ENCODE results near the gene WIZ. TPM values are rescaled to one million over a fixed set of nuclear protein-coding genes. Genes with fewer than 3 reads are reported as not detected.

WIZ gene
- total and polyA plus RNA-seq, 4 donors: 8.0 to 41.4 (median 30.7) TPM

DNA sequence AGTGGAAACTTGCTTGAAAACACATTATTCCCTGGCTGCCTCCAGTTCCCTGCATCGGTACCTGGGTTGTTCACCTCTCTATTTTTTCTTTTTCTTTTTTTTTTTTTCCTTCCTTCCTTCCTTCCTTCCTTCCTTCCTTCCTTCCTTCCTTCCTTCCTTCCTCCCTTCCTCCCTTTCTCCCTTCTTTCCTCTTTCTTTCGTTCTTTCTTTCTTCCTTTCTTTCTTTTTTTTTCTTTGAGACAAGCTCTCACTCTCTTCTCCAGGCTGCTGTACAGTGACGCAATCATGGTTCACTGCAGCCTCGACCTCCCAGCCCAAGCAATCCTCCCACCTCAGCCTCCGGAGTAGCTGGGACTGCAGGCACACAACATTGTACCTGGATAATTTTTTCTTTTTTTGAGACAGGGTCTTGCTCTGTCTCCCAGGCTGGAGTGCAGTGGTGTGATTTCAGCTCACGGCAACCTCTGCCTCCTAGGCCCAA is 18.0 kb upstream of the WIZ start:
- intact Hi-C loops (cut with DNase I): no loop called here
- Histone ChIP-seq H3K27me3 (ENCODE audit: control insufficient read depth in 1 of 2, insufficient read depth in 2 of 2, low read length in 1 of 2) (no peaks in the 10 kb centered on the region), H3K36me3 (ENCODE audit: control insufficient read depth in 1 of 2, insufficient read depth in 2 of 2, low read length in 1 of 2) (no peaks in the 10 kb centered on the region), H3K27ac (ENCODE audit: low read depth in 1 of 2, low read length in 2 of 2) (no peak overlapping the region), H3K4me1 (ENCODE audit: control insufficient read depth in 1 of 2, insufficient read depth in 2 of 2, low read length in 2 of 2) (no peaks in the 10 kb centered on the region), H3K9me3 (ENCODE audit: control insufficient read depth, low read length) (no peaks in the 10 kb centered on the region), H3K4me3 (ENCODE audit: low read length in 2 of 2) (no peak overlapping the region)
- WGBS, 2 donors: 81 to 82% methylated on average over 6 of the region's 6 CpGs
- ATAC-seq (ENCODE audit: low FRiP score) (no peak), DNase-seq (peak in 1 of 2 donors; percentile 32)

DNA sequence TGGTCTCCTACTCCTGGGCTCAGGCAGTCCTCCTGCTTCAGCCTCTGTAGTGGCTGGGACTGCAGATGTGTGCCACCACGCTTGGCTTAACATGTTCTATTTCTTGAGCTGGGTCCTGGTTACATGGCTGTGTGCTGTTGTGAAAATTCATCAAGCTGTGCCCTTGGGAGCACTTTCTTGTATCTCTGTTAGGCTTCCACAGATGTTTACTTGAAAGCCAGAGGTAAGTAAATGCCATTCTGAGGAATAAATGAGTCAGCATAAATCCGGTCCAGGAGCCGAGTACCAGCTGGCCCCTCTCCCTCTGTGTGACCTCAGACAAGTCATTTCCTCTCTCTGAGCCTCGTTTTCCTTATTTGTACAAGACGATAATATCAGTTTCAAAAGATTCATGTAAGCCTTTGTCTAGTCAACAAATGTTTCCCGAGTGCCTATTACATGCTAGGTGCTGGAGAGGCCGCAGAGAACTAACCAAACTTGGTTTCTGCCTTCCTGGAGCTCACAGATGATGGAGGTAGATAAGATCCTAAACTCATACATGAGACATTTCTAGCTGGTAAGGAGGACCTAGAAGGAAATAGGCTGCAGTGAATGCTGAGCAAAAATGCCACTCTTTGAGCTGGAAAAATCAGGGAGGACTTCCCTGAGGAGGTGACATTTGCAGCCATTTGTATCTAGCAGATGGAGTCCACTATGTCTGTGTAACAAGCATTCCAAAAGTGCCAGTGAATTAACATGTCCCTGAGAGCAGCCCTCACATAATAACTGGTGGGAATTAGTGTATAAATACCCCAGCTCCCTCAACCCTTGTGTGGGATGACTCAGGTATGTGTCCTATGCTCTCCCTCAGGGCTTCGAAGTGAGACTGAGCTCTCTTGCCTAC is 17.3 kb upstream of the WIZ start:
- H3K4me1 ChIP-seq (ENCODE audit: control insufficient read depth in 1 of 2, insufficient read depth in 2 of 2, low read length in 2 of 2): no peaks in the 10 kb centered on the region
- H3K9me3 ChIP-seq (ENCODE audit: control insufficient read depth, low read length): no peaks in the 10 kb centered on the region
- DNase-seq: peak; percentile 16 to 32
- no peak overlapping the region for H3K4me3 ChIP-seq (ENCODE audit: low read length in 2 of 2)
- no peak for ATAC-seq (ENCODE audit: low FRiP score)
- no peak overlapping the region for H3K27ac ChIP-seq (ENCODE audit: low read depth in 1 of 2, low read length in 2 of 2)
- WGBS, 2 donors: 44 to 47% methylated on average over 8 of the region's 8 CpGs
- intact Hi-C loops (cut with DNase I): no loop called here
- no peaks in the 10 kb centered on the region for H3K27me3 ChIP-seq (ENCODE audit: control insufficient read depth in 1 of 2, insufficient read depth in 2 of 2, low read length in 1 of 2)
- H3K36me3 ChIP-seq (ENCODE audit: control insufficient read depth in 1 of 2, insufficient read depth in 2 of 2, low read length in 1 of 2): no peaks in the 10 kb centered on the region

DNA sequence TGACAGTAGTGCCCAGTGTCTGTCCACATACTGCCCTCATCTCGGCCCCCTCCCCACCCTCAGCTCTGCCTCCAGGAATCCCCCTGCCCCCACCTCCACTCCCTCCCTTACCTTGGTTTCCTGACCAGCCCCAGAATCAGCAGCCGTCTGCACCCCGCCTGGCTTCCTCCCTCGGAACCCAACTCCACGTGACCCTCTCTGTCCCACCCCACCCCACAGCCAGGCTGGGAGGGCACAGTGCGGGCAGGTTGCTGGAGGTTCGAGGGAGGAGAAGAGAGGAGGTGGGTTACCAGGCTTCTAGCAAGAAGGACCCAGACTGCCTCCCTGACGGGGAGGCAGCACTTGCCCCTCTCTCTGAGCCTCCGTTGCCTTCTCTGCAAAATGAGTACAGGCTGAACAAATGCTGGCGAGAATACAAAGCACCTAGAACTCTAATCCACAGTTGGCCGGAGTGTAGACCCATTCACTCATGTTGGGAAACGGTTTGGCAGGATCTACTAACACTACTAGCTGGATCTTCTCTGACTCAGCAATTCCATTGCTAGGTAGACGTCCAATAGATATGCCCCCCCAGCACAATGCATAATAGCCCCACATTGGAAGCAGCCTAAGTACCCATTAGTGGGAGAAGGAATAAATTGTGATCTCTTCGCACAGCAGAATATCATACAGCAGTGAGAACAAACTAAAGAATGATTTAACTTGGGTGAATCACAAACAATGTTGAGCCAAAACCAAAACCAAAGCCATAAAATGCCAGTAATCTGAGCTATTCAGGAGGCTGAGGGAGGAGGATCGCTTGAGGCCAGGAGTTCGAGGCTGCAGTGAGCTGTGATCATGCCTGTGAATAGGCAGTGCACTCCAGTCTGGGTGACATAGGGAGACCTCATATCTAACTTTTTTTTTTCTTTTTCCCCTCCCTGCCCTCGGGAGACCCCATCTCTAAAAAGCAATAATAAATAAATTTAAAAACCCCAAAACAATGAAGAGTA is 14.9 kb upstream of the WIZ start, which contains the start of gene RASAL3:
RASAL3 (minus strand) TSS at position 151 of the 992 bp plus-strand sequence. CDS start 186 bp downstream, outside the sequence.
- Histone ChIP-seq H3K36me3 (ENCODE audit: control insufficient read depth in 1 of 2, insufficient read depth in 2 of 2, low read length in 1 of 2) (no peaks in the 10 kb centered on the region), H3K4me1 (ENCODE audit: control insufficient read depth in 1 of 2, insufficient read depth in 2 of 2, low read length in 2 of 2) (no peaks in the 10 kb centered on the region), H3K4me3 (ENCODE audit: low read length in 2 of 2) (no peak within 1 kb of the TSS), H3K27ac (ENCODE audit: low read depth in 1 of 2, low read length in 2 of 2) (no peak within 1 kb of the TSS), H3K9me3 (ENCODE audit: control insufficient read depth, low read length) (no peaks in the 10 kb centered on the region), H3K27me3 (ENCODE audit: control insufficient read depth in 1 of 2, insufficient read depth in 2 of 2, low read length in 1 of 2) (no peaks in the 10 kb centered on the region)
- intact Hi-C loops (cut with DNase I): loop anchor here in 1 of 2 donors (5.0 kb wide), 1 partner anchor 88 kb away; no protein-coding TSS in a partner anchor
- ATAC-seq (ENCODE audit: low FRiP score) (no peak), DNase-seq (peak; percentile 23 to 63)
- WGBS, 2 donors: 33 to 34% methylated on average over 17 of the region's 17 CpGs

DNA sequence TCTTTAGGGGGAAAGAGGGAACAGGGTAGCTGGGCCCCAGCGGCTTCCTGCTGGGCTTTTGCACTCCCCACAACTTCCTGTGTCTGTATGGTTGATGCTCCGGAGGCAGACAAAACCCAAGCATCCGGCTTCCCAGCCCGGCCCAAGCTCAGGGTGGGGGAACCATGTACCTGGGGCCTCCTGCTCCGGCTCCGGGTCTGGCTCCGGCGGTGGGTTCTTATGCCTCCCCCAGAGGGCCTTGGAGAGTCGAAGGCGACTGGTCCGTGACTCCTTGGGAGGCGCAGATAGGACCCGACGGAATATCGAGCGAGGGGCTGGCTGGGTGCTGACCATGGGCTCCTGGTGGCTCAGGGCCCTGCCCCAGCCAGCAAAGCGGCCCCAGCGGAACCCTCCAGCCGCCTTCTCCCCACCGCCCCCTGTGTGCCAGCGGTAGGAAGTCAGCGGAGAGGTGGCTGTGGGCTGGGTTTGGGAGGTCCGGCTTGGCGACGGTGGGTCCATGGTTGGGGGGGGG is 14.2 kb upstream of the WIZ start:
- no peaks in the 10 kb centered on the region for H3K4me1 ChIP-seq (ENCODE audit: control insufficient read depth in 1 of 2, insufficient read depth in 2 of 2, low read length in 2 of 2)
- intact Hi-C loops (cut with DNase I): loop anchor here in 1 of 2 donors (5.0 kb wide), 1 partner anchor 88 kb away; no protein-coding TSS in a partner anchor
- DNase-seq: peak in 1 of 2 donors; percentile 66
- no peak overlapping the region for H3K4me3 ChIP-seq (ENCODE audit: low read length in 2 of 2)
- WGBS, 2 donors: 42 to 47% methylated on average over 22 to 25 of the region's 25 CpGs
- no peak overlapping the region for H3K27ac ChIP-seq (ENCODE audit: low read depth in 1 of 2, low read length in 2 of 2)
- no peaks in the 10 kb centered on the region for H3K27me3 ChIP-seq (ENCODE audit: control insufficient read depth in 1 of 2, insufficient read depth in 2 of 2, low read length in 1 of 2)
- peak; percentile 50 for ATAC-seq (ENCODE audit: low FRiP score)
- no peaks in the 10 kb centered on the region for H3K36me3 ChIP-seq (ENCODE audit: control insufficient read depth in 1 of 2, insufficient read depth in 2 of 2, low read length in 1 of 2)
- H3K9me3 ChIP-seq (ENCODE audit: control insufficient read depth, low read length): no peaks in the 10 kb centered on the region

DNA sequence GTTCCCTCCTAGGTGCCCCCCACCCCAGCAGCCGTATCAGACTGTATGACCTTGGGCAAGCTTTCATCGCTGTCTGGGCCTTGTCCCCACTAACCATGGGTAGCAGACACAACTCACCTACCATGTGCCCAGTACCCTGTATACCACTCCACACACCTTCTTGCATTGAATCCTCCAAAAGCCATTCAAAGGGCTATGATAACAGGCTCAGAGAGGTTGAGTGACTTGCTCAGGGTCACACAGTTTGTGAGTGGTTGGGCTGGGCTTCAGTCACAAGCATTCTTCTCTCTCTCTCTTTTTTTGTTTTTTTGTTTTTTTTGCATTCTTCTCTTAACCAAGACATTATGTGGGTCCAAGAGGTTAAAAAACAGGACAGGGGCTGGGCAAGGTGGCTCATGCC is 11.9 kb upstream of the WIZ start:
- ATAC-seq (ENCODE audit: low FRiP score) (no peak), DNase-seq (no peak)
- H3K4me1 ChIP-seq (ENCODE audit: control insufficient read depth in 1 of 2, insufficient read depth in 2 of 2, low read length in 2 of 2): no peaks in the 10 kb centered on the region
- H3K9me3 ChIP-seq (ENCODE audit: control insufficient read depth, low read length): no peaks in the 10 kb centered on the region
- intact Hi-C loops (cut with DNase I): loop anchor here in 1 of 2 donors (5.0 kb wide), 1 partner anchor 91 kb away; no protein-coding TSS in a partner anchor
- 87 to 90% methylated on average over 2 of the region's 2 CpGs for WGBS, 2 donors
- no peak overlapping the region for H3K4me3 ChIP-seq (ENCODE audit: low read length in 2 of 2)
- no peak overlapping the region for H3K27ac ChIP-seq (ENCODE audit: low read depth in 1 of 2, low read length in 2 of 2)
- H3K36me3 ChIP-seq (ENCODE audit: control insufficient read depth in 1 of 2, insufficient read depth in 2 of 2, low read length in 1 of 2): no peaks in the 10 kb centered on the region
- H3K27me3 ChIP-seq (ENCODE audit: control insufficient read depth in 1 of 2, insufficient read depth in 2 of 2, low read length in 1 of 2): no peaks in the 10 kb centered on the region

DNA sequence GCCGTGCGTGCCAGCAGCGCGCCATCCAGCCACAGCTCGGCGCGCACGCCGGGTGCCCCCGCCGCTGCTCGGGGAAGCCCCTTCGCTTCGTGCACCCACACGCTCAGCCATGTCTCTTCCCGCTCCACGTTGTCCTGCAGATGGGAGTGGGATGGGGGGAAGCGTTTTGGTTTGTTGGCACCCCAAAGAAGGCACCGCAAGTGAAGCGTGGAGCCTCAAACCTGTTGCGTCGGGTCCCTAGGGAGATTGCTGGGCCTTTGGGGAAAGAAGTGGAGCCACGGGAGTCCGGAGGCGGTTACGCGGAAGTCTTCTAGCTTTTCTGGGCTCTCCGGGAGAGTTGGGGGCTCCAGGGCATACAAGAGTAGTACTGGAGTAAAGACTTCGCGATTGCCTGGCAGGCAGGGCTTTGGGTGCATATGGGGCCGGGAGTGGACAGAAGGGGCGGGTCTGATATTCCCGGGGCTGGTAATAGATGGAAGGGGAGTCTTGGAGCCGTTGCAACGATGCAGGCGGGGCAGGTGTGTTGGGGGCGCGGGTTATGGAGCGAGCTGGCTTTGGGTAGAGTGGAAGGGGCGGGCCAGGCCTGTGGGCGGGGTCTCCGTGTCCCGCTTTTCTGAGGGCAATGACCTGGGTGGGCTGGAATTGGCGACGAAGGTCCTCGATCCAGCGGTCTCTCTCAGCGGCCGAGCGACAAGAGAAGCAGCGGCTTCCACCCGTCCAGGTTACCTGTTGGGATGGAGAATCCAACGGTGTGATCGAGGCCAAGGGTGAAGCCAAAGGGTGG is 8.1 kb upstream of the WIZ start:
- H3K27me3 ChIP-seq (ENCODE audit: control insufficient read depth in 1 of 2, insufficient read depth in 2 of 2, low read length in 1 of 2): no peaks in the 10 kb centered on the region
- WGBS, 2 donors: 9 to 10% methylated on average over 54 of the region's 54 CpGs
- intact Hi-C loops (cut with DNase I): no loop called here

DNA sequence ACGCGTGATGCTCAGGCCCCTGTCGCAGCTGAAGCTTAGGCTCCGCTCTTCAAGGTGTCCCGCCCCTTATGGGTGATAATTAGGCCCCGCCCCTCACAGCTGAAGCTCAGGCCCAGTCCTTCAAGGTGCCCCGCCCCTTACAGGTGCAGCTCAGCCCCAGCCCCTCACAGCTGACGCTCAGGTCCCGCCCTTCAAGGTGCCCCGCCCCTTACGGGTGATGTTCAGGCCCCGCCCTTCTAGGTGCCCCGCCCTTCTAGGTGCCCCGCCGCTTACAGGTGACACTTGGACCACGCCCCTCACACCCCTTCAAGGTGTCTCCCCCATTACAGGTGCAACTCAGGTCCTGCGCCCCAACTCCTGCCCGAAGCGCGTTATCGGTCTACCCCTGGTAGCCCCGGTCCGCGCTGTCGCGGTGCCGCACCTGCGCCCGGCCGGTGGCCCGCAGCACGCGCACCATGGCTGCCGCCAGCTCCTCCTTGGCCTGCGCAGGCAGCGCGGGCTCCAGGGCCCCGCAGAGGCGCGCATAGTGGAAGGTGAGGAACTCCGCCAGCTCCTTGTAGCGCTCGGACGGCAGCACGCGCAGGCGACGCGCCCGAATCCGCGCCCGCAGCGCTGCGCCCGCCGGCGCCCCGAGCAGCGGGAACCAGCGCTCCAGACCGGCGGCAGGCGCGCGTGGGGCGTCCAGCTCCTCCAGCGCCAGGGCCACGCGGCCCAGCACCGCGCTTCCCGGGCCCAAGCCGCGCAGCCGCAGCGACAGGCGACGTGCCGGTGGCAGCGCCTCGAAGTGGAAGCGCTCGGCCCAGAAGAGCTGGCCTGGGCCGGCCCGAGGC is 7.3 kb upstream of the WIZ start:
- intact Hi-C loops (cut with DNase I): no loop called here
- Histone ChIP-seq H3K27ac (ENCODE audit: low read depth in 1 of 2, low read length in 2 of 2) (no peak overlapping the region), H3K36me3 (ENCODE audit: control insufficient read depth in 1 of 2, insufficient read depth in 2 of 2, low read length in 1 of 2) (no peaks in the 10 kb centered on the region), H3K9me3 (ENCODE audit: control insufficient read depth, low read length) (no peaks in the 10 kb centered on the region), H3K27me3 (ENCODE audit: control insufficient read depth in 1 of 2, insufficient read depth in 2 of 2, low read length in 1 of 2) (no peaks in the 10 kb centered on the region), H3K4me1 (ENCODE audit: control insufficient read depth in 1 of 2, insufficient read depth in 2 of 2, low read length in 2 of 2) (no peaks in the 10 kb centered on the region), H3K4me3 (ENCODE audit: low read length in 2 of 2) (no peak overlapping the region)
- ATAC-seq (ENCODE audit: low FRiP score) (no peak), DNase-seq (no peak)
- 8% methylated on average over 65 to 86 of the region's 86 CpGs for WGBS, 2 donors

More for the DNA sequence above, 8.1 kb upstream of the WIZ start:
- Histone ChIP-seq H3K9me3 (ENCODE audit: control insufficient read depth, low read length) (no peaks in the 10 kb centered on the region), H3K4me3 (ENCODE audit: low read length in 2 of 2) (no peak overlapping the region), H3K36me3 (ENCODE audit: control insufficient read depth in 1 of 2, insufficient read depth in 2 of 2, low read length in 1 of 2) (no peaks in the 10 kb centered on the region), H3K4me1 (ENCODE audit: control insufficient read depth in 1 of 2, insufficient read depth in 2 of 2, low read length in 2 of 2) (no peaks in the 10 kb centered on the region), H3K27ac (ENCODE audit: low read depth in 1 of 2, low read length in 2 of 2) (no peak overlapping the region)
- ATAC-seq (ENCODE audit: low FRiP score): no peak
- DNase-seq: no peak

Measured in aorta (tissue), 5 donors.